Gastrocnemius medialis (tissue), 4 donors: ENCODE measurements around the gene AGRN. TPM values are rescaled to one million over a fixed set of nuclear protein-coding genes. Genes with fewer than 3 reads are reported as not detected.

Experiments used
- ATAC-seq, 2 donors: fragments of 150-250 bp; one replicate each; pipeline ENCODE4 v1.9.1; 2016
- DNase-seq, 2 donors: peaks; one replicate each; pipeline ENCODE4 v3.0.0-alpha.2; 2019
- H3K27ac ChIP-seq, 4 donors: fragments of 200-600 bp; sonication (generic); 1 replicate in 1 of 4; 2 replicates in 3 of 4; pipeline ENCODE4 v1.5.1; 2016 to 2018; ENCODE audit warnings: mild to moderate bottlenecking in 2 of 4, moderate library complexity in 1 of 4
- H3K27me3 ChIP-seq, 3 donors: fragments of 200-600 bp; sonication (generic) in 2 of 3; 1 replicate in 1 of 3; 2 replicates in 2 of 3; pipeline versions ENCODE4 v1.5.1 to v1.6.0; 2016 to 2019; ENCODE audit warnings: mild to moderate bottlenecking in 1 of 3, moderate library complexity in 1 of 3
- H3K36me3 ChIP-seq, 2 donors: fragments of 200-600 bp; sonication (generic) in 1 of 2; one replicate each; pipeline ENCODE4 v1.5.1; 2017 to 2018
- H3K4me1 ChIP-seq, 2 donors: fragments of 200-600 bp; sonication (generic) in 1 of 2; one replicate each; pipeline ENCODE4 v1.5.1; 2016 to 2017; ENCODE audit warnings: mild to moderate bottlenecking in 2 of 2
- H3K4me3 ChIP-seq, 4 donors: fragments of 200-600 bp; sonication (generic) in 3 of 4; 1 replicate in 1 of 4; 2 replicates in 3 of 4; pipeline ENCODE4 v1.5.1; 2016 to 2019; ENCODE audit warnings: mild to moderate bottlenecking in 2 of 4
- H3K9me3 ChIP-seq, 3 donors: fragments of 200-600 bp; sonication (generic) in 2 of 3; 1 replicate in 1 of 3; 2 replicates in 2 of 3; pipeline ENCODE4 v1.5.1; 2016 to 2019
- CTCF ChIP-seq, 5 experiments: fragments of 450-650 bp in 3 of 5; fragments of 200-600 bp in 2 of 5; sonication (generic) in 2 of 5; IDR thresholded peaks in 4 of 5; conservative IDR thresholded peaks in 1 of 5; 1 replicate in 4 of 5; 2 replicates in 1 of 5; pipeline ENCODE4 v1.5.1; 2016 to 2019; ENCODE audit warnings: antibody characterized with exemption in 5 of 5, mild to moderate bottlenecking in 3 of 5, moderate library complexity in 3 of 5
- POLR2A ChIP-seq, 2 donors: fragments of 450-650 bp; IDR thresholded peaks; one replicate each; pipeline ENCODE4 v1.6.1; 2017; ENCODE audit warnings: antibody characterized with exemption in 2 of 2, mild to moderate bottlenecking in 2 of 2, moderate library complexity in 2 of 2
- in situ Hi-C, 4 donors: fragments of 200-750 bp; cut with MboI; loops; one replicate each; pipeline versions ENCODE4 v1.15.0 to v1.8.0; 2017; ENCODE audit warnings: low sequenced_read_pairs in 4 of 4
- intact Hi-C: fragments of 100-400 bp; cut with DNase I; formaldehyde crosslinking; loops from one replicate; pipeline ENCODE4 v1.15.1; 2023; ENCODE audit warnings: low total_unique reads
- total RNA-seq, 4 donors: library from RNA; depleted of rRNA; stranded (reverse); fragments of >200 nt; gene quantifications; one replicate each; pipeline versions ENCODE4 v1.1.0 to v1.2.3, GENCODE V29; 2016

AGRN gene
- total RNA-seq, 4 donors from 2014 or later, result 2.0 to 3.8 (median 3.1) TPM

DNA sequence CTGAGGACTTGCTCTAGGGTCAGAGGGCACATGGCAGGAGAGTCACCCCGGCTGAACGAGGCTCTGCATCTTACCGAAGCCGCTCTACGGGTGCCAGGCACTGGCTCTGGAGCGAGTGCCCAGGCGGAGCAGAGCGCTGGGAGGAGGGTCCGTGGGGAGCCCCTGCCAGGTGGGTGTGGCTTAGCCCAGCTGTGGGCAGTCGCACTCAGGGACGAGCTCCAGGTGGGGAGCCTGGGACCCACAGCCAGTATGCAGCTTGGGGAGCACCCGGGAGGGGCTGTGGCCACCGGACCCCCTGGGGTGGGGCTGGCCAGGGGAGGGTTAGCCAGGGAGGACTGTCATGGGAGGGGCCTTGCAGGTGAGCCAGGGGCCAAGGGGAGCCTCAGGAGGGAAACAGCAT lies 3.8 kb downstream of the AGRN start:
- no peak for ATAC-seq
- Histone ChIP-seq H3K4me1 (peaks cover 3 to 9% of the 10 kb centered on the region in 2 donors), H3K36me3 (no peaks in the 10 kb centered on the region), H3K9me3 (no peaks in the 10 kb centered on the region), H3K27me3 (peaks cover 6 to 10% (median 10%) of the 10 kb centered on the region in 3 donors), H3K27ac (no peak overlapping the region), H3K4me3 (no peak overlapping the region)
- TF ChIP-seq CTCF (IDR thresholded peaks at IDR 0.05 in 4 of 5, conservative IDR thresholded peaks at IDR 0.05 in 1 of 5) (no peak), POLR2A (IDR thresholded peaks at IDR 0.05) (no peak)
- DNase-seq, result no peak
- intact Hi-C loops, result no loop called here
- in situ Hi-C loops, result no loop called here

DNA sequence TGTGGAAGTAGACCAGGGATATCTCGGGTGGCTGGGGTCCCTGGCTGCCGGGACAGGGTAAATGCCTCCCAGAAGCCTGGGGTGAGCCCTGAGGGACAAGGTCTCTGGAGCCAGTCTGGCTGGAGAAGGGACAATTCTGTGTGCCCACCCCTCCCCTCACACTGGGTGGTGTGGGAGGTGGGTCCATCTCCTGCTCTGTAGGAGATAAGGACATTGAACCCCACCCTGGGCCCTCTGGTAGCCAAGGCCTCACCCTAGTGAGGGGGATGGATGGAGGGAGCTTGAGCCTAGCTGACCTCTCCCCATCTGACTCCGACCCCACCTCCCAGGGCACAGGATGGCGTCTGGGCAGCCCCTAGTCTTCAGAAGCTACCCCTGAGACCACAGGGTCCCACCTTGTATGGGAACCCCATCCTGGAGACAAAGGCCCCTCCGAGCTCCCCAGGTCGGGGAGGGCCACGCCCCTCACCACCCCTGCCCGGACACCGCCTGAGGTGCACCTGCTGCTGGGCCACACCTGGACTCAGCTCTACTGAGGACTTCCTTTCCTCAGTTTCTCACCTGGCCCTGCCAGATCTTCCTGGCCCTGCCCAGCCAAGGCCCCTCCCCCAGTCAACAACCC lies 4.3 kb downstream of the AGRN start:
- intact Hi-C loops, result no loop called here
- Histone ChIP-seq H3K27ac (no peak overlapping the region), H3K4me1 (peaks cover 0 to 9% of the 10 kb centered on the region in 2 donors)

DNA sequence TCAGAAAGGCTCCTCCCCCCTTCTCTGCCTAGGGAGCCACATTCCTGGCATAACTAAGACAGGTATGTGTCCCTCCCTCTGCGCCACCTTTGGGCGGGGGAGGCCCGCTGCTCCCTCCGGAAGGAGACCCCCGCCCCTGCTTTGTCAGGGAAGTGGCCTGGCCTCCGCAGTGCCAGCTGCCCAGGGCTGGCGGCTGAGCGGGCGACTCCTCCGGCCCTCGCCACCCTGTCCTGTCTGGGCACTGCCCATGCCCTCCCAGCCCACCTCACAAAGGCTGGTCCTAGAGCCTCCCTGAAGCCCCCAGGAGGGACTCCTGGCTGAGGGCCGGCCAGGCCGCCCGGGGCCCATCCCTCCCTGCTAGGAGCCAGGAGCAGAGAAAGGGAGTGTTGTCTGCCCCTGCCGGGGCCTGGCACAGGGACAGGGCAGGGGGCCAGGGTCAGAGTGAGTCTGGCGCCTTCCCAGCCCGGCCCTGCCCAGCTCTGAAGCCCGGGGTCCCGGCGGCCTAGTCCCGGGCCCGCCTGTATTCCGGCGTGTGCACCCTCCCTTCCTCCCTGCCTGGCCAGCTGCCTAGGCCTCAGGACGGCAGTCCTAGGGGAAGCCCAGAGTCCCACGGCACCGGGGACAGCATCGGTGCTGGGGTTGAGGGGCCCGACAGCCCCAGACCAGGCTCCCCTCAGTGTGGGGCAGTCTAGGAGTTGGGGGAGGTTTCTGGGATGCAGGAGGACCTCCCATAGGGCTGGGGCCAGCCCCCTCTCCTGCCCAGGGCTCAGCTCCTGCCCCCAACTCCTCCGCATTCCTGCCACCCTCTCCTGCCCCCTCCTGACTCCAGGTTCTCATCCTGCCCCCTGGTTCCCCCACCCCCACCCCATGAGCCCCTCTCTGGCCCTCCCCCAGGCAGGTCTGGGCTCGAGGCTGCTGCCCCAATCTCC lies 5.1 kb downstream of the AGRN start:
- no peaks in the 10 kb centered on the region for H3K36me3 ChIP-seq
- DNase-seq, result no peak
- H3K4me3 ChIP-seq, result no peak overlapping the region
- no peak for TF ChIP-seq POLR2A (IDR thresholded peaks at IDR 0.05)
- TF ChIP-seq CTCF (IDR thresholded peaks at IDR 0.05 in 4 of 5, conservative IDR thresholded peaks at IDR 0.05 in 1 of 5), result no peak
- H3K9me3 ChIP-seq, result no peaks in the 10 kb centered on the region
- no peak overlapping the region for H3K27ac ChIP-seq
- ATAC-seq, result no peak
- H3K27me3 ChIP-seq, result peaks cover 6 to 10% (median 10%) of the 10 kb centered on the region in 3 donors
- in situ Hi-C loops (no loop called here), intact Hi-C loops (no loop called here)
- peaks cover 0 to 9% of the 10 kb centered on the region in 2 donors for H3K4me1 ChIP-seq

More for the DNA sequence above, 4.3 kb downstream of the AGRN start:
- Histone ChIP-seq H3K9me3 (no peaks in the 10 kb centered on the region), H3K36me3 (no peaks in the 10 kb centered on the region), H3K27me3 (peaks cover 6 to 10% (median 10%) of the 10 kb centered on the region in 3 donors), H3K4me3 (no peak overlapping the region)
- DNase-seq, result no peak
- no peak for ATAC-seq
- in situ Hi-C loops, result no loop called here
- TF ChIP-seq POLR2A (IDR thresholded peaks at IDR 0.05), result no peak
- TF ChIP-seq CTCF (IDR thresholded peaks at IDR 0.05 in 4 of 5, conservative IDR thresholded peaks at IDR 0.05 in 1 of 5), result no peak

- TF ChIP-seq CTCF (IDR thresholded peaks at IDR 0.05 in 4 of 5, conservative IDR thresholded peaks at IDR 0.05 in 1 of 5) (no peak), POLR2A (IDR thresholded peaks at IDR 0.05) (no peak)
- Histone ChIP-seq H3K36me3 (no peaks in the 10 kb centered on the region), H3K4me1 (peaks cover 0 to 5% of the 10 kb centered on the region in 2 donors), H3K27ac (no peak overlapping the region), H3K27me3 (peaks cover 2 to 8% (median 8%) of the 10 kb centered on the region in 3 donors), H3K4me3 (no peak overlapping the region), H3K9me3 (no peaks in the 10 kb centered on the region)
- DNase-seq, result no peak
- ATAC-seq, result no peak
- intact Hi-C loops (no loop called here), in situ Hi-C loops (no loop called here)
Measured at GRCh38 chr1:1025730-1026129, 5.8 kb downstream of the AGRN start.
